Transverse colon (tissue), 4 donors: Measurements from ENCODE around the gene MTG2. TPM values are rescaled to one million over a fixed set of nuclear protein-coding genes. Genes with fewer than 3 reads are reported as not detected.

Experiments used
- DNase-seq: peaks from one replicate; pipeline ENCODE4 v3.0.0-alpha.2; 2019
- H3K27ac ChIP-seq, 4 donors: fragments of 200-600 bp; sonication (generic); 2 replicates each; pipeline ENCODE4 v1.5.1; 2016 to 2018; ENCODE audit warnings: inconsistent platforms in 4 of 4
- H3K27me3 ChIP-seq: fragments of 200-600 bp; sonication (generic); 2 replicates; pipeline ENCODE4 v1.5.1; 2017; ENCODE audit warnings: inconsistent platforms
- H3K36me3 ChIP-seq, 4 donors: fragments of 200-600 bp; sonication (generic); 2 replicates each; pipeline ENCODE4 v1.5.1; 2017 to 2019; ENCODE audit warnings: inconsistent platforms in 4 of 4
- H3K4me1 ChIP-seq, 4 donors: fragments of 200-600 bp; sonication (generic); 2 replicates each; pipeline ENCODE4 v1.5.1; 2017 to 2020; ENCODE audit warnings: inconsistent platforms in 4 of 4
- H3K4me3 ChIP-seq, 4 donors: fragments of 200-600 bp; sonication (generic); 1 replicate in 1 of 4; 2 replicates in 3 of 4; pipeline versions ENCODE4 v1.5.1 to v1.6.1; 2017 to 2019; ENCODE audit warnings: inconsistent platforms in 4 of 4
- H3K9me3 ChIP-seq, 2 donors: fragments of 200-600 bp; sonication (generic); 2 replicates each; pipeline ENCODE4 v1.5.1; 2017 to 2019; ENCODE audit warnings: inconsistent platforms in 2 of 2
- CTCF ChIP-seq, 5 experiments: fragments of 200-600 bp in 3 of 5; fragments of 450-650 bp in 2 of 5; sonication (generic) in 3 of 5; IDR thresholded peaks; 1 replicate in 2 of 5; 2 replicates in 3 of 5; pipeline ENCODE4 v1.5.1; 2016 to 2017; ENCODE audit warnings: antibody characterized with exemption in 5 of 5, inconsistent platforms in 3 of 5, mild to moderate bottlenecking in 2 of 5, moderate library complexity in 1 of 5
- EP300 ChIP-seq: sonication (generic); formaldehyde crosslinking; IDR thresholded peaks from one replicate; pipeline ENCODE4 v1.6.1; 2017; ENCODE audit warnings: antibody characterized with exemption, low read depth
- POLR2A ChIP-seq: fragments of 450-650 bp; IDR thresholded peaks from one replicate; pipeline ENCODE4 v1.6.1; 2016; ENCODE audit warnings: antibody characterized with exemption, mild to moderate bottlenecking, moderate library complexity
- POLR2AphosphoS5 ChIP-seq, 3 donors: sonication (generic); formaldehyde crosslinking; IDR thresholded peaks; one replicate each; pipeline ENCODE4 v1.6.1; 2016; ENCODE audit warnings: antibody characterized with exemption in 3 of 3
- WGBS, 2 donors: methylation state at CpG; one replicate each; pipeline ENCODE4 v1.1.5; 2018; ENCODE audit warnings: low coverage in 1 of 2; 5-methylcytosine and 5-hydroxymethylcytosine counted together
- in situ Hi-C, 4 donors: fragments of 200-750 bp; cut with MboI; loops; one replicate each; pipeline versions ENCODE4 v1.15.0 to v1.15.1; 2017; ENCODE audit warnings: low sequenced_read_pairs in 3 of 4, low pct_ligation_motif_present in 1 of 4, low pct_unique_long_range_greater_than_20kb in 1 of 4
- intact Hi-C: fragments of 100-400 bp; cut with DNase I; formaldehyde crosslinking; loops from one replicate; pipeline ENCODE4 v1.15.1; 2023; ENCODE audit warnings: low total_unique reads
- total RNA-seq, 4 donors: library from RNA; depleted of rRNA; stranded (reverse); fragments of >200 nt; gene quantifications; one replicate each; pipeline ENCODE4 v1.1.0, GENCODE V29; 2016

MTG2 gene
- total RNA-seq, 4 donors from 2014 or later: 9.8 to 58.0 (median 23.1) TPM

- Histone ChIP-seq H3K27ac (peak within 1 kb of the TSS; percentile 87 to 98 (median 94)), H3K4me3 (peak within 1 kb of the TSS; percentile 88 to 98 (median 93)), H3K9me3 (no peaks in the 10 kb centered on the region), H3K27me3 (no peaks in the 10 kb centered on the region), H3K4me1 (peaks cover 20 to 44% (median 31%) of the 10 kb centered on the region in 4 donors), H3K36me3 (no peaks in the 10 kb centered on the region)
- TF ChIP-seq CTCF (IDR thresholded peaks at IDR 0.05) (no peak), EP300 (no peak), POLR2AphosphoS5 (IDR thresholded peaks at IDR 0.05) (peak in 2 of 3 donors; percentile 4 to 54), POLR2A (no peak)
- intact Hi-C loops (loop anchor here (10.0 kb wide), 1 partner anchor 53 kb away; the partner anchor contains the start of gene MTG2), in situ Hi-C loops (no loop called here)
- DNase-seq: peak; percentile 100
- WGBS, 2 donors: 3% methylated on average over 43 of the region's 55 CpGs; no CpG with 5 or more reads in 1 of the 2 donors
Measured at GRCh38 chr20:62237801-62238568, 55.2 kb downstream of the MTG2 start, which contains the start of gene OSBPL2. TSS of gene OSBPL2 (plus strand) at chr20:62238521. CDS start at chr20:62256185, 17,664 bp downstream.

- H3K36me3 ChIP-seq: no peaks in the 10 kb centered on the region
- TF ChIP-seq POLR2AphosphoS5 (IDR thresholded peaks at IDR 0.05): peak in 2 of 3 donors; percentile 52 to 53
- TF ChIP-seq CTCF (IDR thresholded peaks at IDR 0.05): no peak
- TF ChIP-seq POLR2A: peak; percentile 49
- no peak for TF ChIP-seq EP300
- peak overlapping the region; percentile 87 to 98 (median 94) for H3K27ac ChIP-seq
- in situ Hi-C loops (no loop called here), intact Hi-C loops (loop anchor here (10.0 kb wide), 1 partner anchor 54 kb away; the partner anchor contains the start of gene MTG2)
- H3K27me3 ChIP-seq: no peaks in the 10 kb centered on the region
- H3K9me3 ChIP-seq: no peaks in the 10 kb centered on the region
- 1% methylated on average over 50 of the region's 70 CpGs; no CpG with 5 or more reads in 1 of the 2 donors for WGBS, 2 donors
- H3K4me1 ChIP-seq: peaks cover 20 to 44% (median 31%) of the 10 kb centered on the region in 4 donors
- H3K4me3 ChIP-seq: peak overlapping the region; percentile 88 to 98 (median 93)
- DNase-seq: peak; percentile 55
Measured at GRCh38 chr20:62238569-62239277, 55.9 kb downstream of the MTG2 start.

GRCh38 chr20:62239278-62239879 is 56.6 kb downstream of the MTG2 start:
- no peaks in the 10 kb centered on the region for H3K9me3 ChIP-seq
- H3K27ac ChIP-seq: peak overlapping the region; percentile 87 to 98 (median 94)
- peaks cover 20 to 49% (median 31%) of the 10 kb centered on the region in 4 donors for H3K4me1 ChIP-seq
- H3K4me3 ChIP-seq: peak overlapping the region; percentile 88 to 98 (median 93)
- TF ChIP-seq POLR2A (no peak), CTCF (IDR thresholded peaks at IDR 0.05) (no peak)
- peak; percentile 25 for DNase-seq
- H3K36me3 ChIP-seq: no peaks in the 10 kb centered on the region
- no peaks in the 10 kb centered on the region for H3K27me3 ChIP-seq
- WGBS, 2 donors: 30% methylated on average over 23 of the region's 23 CpGs; no CpG with 5 or more reads in 1 of the 2 donors
- in situ Hi-C loops: no loop called here
- intact Hi-C loops: loop anchor here (10.0 kb wide), 1 partner anchor 55 kb away; the partner anchor contains the start of gene MTG2
